Endothelial cell of umbilical vein (primary cell): Measurements from ENCODE around the gene SMARCAL1. TPM values are rescaled to one million over a fixed set of nuclear protein-coding genes. Genes with fewer than 3 reads are reported as not detected.
A peak's percentile ranks its signal among the peaks of the same experiment; 100 is the strongest.

Source experiments
- BruUV-seq: library from RNA; stranded (reverse); fragments of 400-500 nt; replicated peaks from 2 replicates; lab custom pipeline; 2021; lab: Mats Ljungman, UMichigan
- CTCF ChIA-PET: fragments of 300-600, 350-600 bp; sonication (Branson Sonifier 250); formaldehyde crosslinking; loops from one replicate; lab custom pipeline; 2021; ENCODE audit warnings: antibody characterized with exemption, inconsistent platforms; lab: Charles Lee
- POLR2A ChIA-PET: fragments of 300-600, 350-600 bp; sonication (Branson Sonifier 250); formaldehyde crosslinking; loops from one replicate; lab custom pipeline; 2021; ENCODE audit warnings: antibody characterized with exemption, inconsistent platforms; lab: Charles Lee
- DNase-seq: peaks from one replicate; pipeline ENCODE4 v3.0.0-alpha.2; 2011; ENCODE audit warnings: low read depth, low spot score
- FAIRE-seq: peaks from 2 replicates; lab custom pipeline; 2011; peaks lifted over from hg19 to GRCh38; lab: Jason Lieb, UNC
- H2AFZ ChIP-seq: 2 replicates; pipeline ENCODE4 v1.6.0; 2012; ENCODE audit warnings: low read depth, low read length, control low read depth, inconsistent platforms
- H3K27ac ChIP-seq: 2 replicates; pipeline ENCODE4 v1.5.1; 2011; ENCODE audit warnings: low read depth, mild to moderate bottlenecking, control low read depth, low read length, moderate library complexity; ENCODE audit not compliant: insufficient read depth
- H3K27me3 ChIP-seq, 2 experiments: 2 replicates each; pipeline versions ENCODE4 v1.6.0 to v1.6.1; 2011; ENCODE audit warnings: low read length in 2 of 2, mixed read lengths in 1 of 2; ENCODE audit not compliant: control insufficient read depth in 2 of 2, insufficient read depth in 2 of 2
- H3K36me3 ChIP-seq, 2 experiments: 2 replicates in 1 of 2; 3 replicates in 1 of 2; pipeline ENCODE4 v1.5.1; 2011; ENCODE audit warnings: low read length in 2 of 2, mild to moderate bottlenecking in 1 of 2, moderate library complexity in 1 of 2; ENCODE audit not compliant: control insufficient read depth in 2 of 2, insufficient read depth in 2 of 2; ENCODE audit errors: extremely low read depth in 1 of 2
- H3K4me1 ChIP-seq: 3 replicates; pipeline ENCODE4 v1.5.1; 2011; ENCODE audit warnings: mild to moderate bottlenecking, low read length; ENCODE audit not compliant: control insufficient read depth, insufficient read depth; ENCODE audit errors: extremely low read depth
- H3K4me2 ChIP-seq: 2 replicates; pipeline ENCODE4 v1.6.1; 2011; ENCODE audit warnings: low read length, control low read depth, mixed read lengths; ENCODE audit not compliant: insufficient read depth
- H3K4me3 ChIP-seq, 3 experiments: fragments of 200-600 bp in 1 of 3; sonication (generic), shearing (Covaris generic) in 1 of 3; replicated peaks in 1 of 3; 2 replicates each; pipeline ENCODE4 v1.5.1; 2011 to 2016; ENCODE audit warnings: control low read depth in 3 of 3, low read length in 3 of 3, mild to moderate bottlenecking in 2 of 3, inconsistent platforms in 1 of 3, low read depth in 1 of 3, moderate library complexity in 1 of 3; ENCODE audit not compliant: insufficient read depth in 1 of 3
- H3K79me2 ChIP-seq: 2 replicates; pipeline ENCODE4 v1.6.0; 2012; ENCODE audit warnings: low read length, inconsistent platforms; ENCODE audit not compliant: control insufficient read depth, insufficient read depth
- H3K9ac ChIP-seq: replicated peaks from 2 replicates; pipeline ENCODE3; 2011; ENCODE audit warnings: low read length, control low read depth; ENCODE audit not compliant: insufficient read depth; ENCODE audit errors: extremely low read depth
- H3K9me1 ChIP-seq: replicated peaks from 3 replicates; pipeline ENCODE4 v1.6.0; 2011; ENCODE audit warnings: mild to moderate bottlenecking, low read length; ENCODE audit not compliant: control insufficient read depth, insufficient read depth; ENCODE audit errors: extremely low read depth
- H3K9me3 ChIP-seq: replicated peaks from 2 replicates; pipeline ENCODE4 v1.5.1; 2012; ENCODE audit warnings: low read length, inconsistent platforms; ENCODE audit not compliant: control insufficient read depth, insufficient read depth
- H4K20me1 ChIP-seq: replicated peaks from 2 replicates; pipeline ENCODE3; 2011; ENCODE audit warnings: mild to moderate bottlenecking, low read length; ENCODE audit not compliant: control insufficient read depth, insufficient read depth; ENCODE audit errors: extremely low read depth
- EZH2 ChIP-seq: IDR thresholded peaks from 2 replicates; pipeline ENCODE4 v1.6.1; 2012; ENCODE audit warnings: borderline replicate concordance, low read depth, mild to moderate bottlenecking, moderate library complexity, low read length, inconsistent platforms; ENCODE audit not compliant: severe bottlenecking
- POLR2AphosphoS5 ChIP-seq: IDR thresholded peaks from 2 replicates; pipeline ENCODE4 v1.6.1; 2012; ENCODE audit warnings: low read depth, mild to moderate bottlenecking, control low read depth, low read length, moderate library complexity; ENCODE audit not compliant: insufficient read depth
- dilution Hi-C: fragments of 300-500 bp; cut with MboI; formaldehyde crosslinking; loops from one replicate; pipeline ENCODE4 v1.15.0; 2019; ENCODE audit warnings: low sequenced_read_pairs; ENCODE audit not compliant: extremely low pct_ligation_motif_present
- intact Hi-C: fragments of 100-400 bp; cut with micrococcal nuclease; formaldehyde crosslinking; loops from one replicate; pipeline ENCODE4 v1.10.0; 2022
- polyA plus RNA-seq, 4 experiments: library from polyadenylated mRNA; depleted of rRNA in 3 of 4; stranded (reverse) in 3 of 4; unstranded in 1 of 4; fragments of >200 nt; gene quantifications; 2 replicates each; pipeline versions ENCODE4 v1.2.1 to v1.2.3, GENCODE V29; 2011 to 2012; ENCODE audit warnings: missing spikeins in 1 of 4
- total RNA-seq: library from RNA; stranded (reverse); gene quantifications from 2 replicates; pipeline ENCODE4 v1.2.3, GENCODE V29; 2021
- TF ChIP-seq, protein P1 (sequence below): IDR thresholded peaks from 2 replicates; pipeline ENCODE4 v1.6.1; 2011; ENCODE audit not compliant: insufficient read depth, insufficient read length
- TF ChIP-seq, protein P2 (sequence below), 2 donors: IDR thresholded peaks; 1 replicate in 1 of 2; 2 replicates in 1 of 2; pipeline ENCODE4 v1.5.1; 2011; ENCODE audit warnings: low read length in 2 of 2, mild to moderate bottlenecking in 2 of 2, moderate library complexity in 2 of 2, control low read depth in 1 of 2, inconsistent platforms in 1 of 2, low read depth in 1 of 2; ENCODE audit not compliant: insufficient read depth in 1 of 2; ENCODE audit errors: extremely low read depth in 1 of 2

Gene SMARCAL1
- total and polyA plus RNA-seq, 2 donors (not counting 3 experiments of a cell fraction or from before 2014, with no cell fraction given), result 25.4 to 30.7 TPM

DNA sequence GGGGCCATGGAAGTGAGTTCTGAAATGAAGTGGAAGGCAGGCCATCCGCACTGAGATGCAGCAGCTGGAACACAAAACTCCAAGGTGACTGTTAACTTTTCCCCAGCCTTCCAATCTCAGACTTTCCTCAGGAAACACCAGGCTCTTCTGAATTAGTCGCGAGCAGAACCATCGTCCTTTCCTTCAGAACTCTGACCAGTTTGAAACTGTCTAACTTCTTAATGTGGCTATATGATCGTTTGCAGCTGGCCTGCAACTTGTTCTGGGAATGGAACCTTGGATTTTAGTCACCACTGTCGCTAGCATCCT lies 85.7 kb downstream of the SMARCAL1 start:
- intact Hi-C loops, result loop anchor here (1.0 to 10.0 kb wide), 7 partner anchors 37 to 386 kb away; partner anchors contain the start of gene SMARCAL1
- no TSS peak for BruUV-seq
- Histone ChIP-seq H3K9me1 (no peaks in the 10 kb centered on the region), H3K4me2 (peak overlapping the region; percentile 78), H3K4me1 (peaks cover 49% of the 10 kb centered on the region), H2AFZ (peak overlapping the region; percentile 74), H3K9ac (peak overlapping the region; percentile 52), H4K20me1 (no peaks in the 10 kb centered on the region), H3K27ac (peak overlapping the region; percentile 33), H3K36me3 (peaks cover 22 to 24% of the 10 kb centered on the region in 2 experiments), H3K27me3 (no peaks in the 10 kb centered on the region), H3K79me2 (peaks cover 44% of the 10 kb centered on the region), H3K9me3 (no peaks in the 10 kb centered on the region), H3K4me3 (peak overlapping the region; percentile 37 to 99 (median 85))
- DNase-seq (no peak), FAIRE-seq (no peak)
- TF ChIP-seq EZH2 (no peak), POLR2AphosphoS5 (no peak)
- TF ChIP-seq, protein P1, sequence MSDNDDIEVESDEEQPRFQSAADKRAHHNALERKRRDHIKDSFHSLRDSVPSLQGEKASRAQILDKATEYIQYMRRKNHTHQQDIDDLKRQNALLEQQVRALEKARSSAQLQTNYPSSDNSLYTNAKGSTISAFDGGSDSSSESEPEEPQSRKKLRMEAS, result no peak
- TF ChIP-seq, protein P2, sequence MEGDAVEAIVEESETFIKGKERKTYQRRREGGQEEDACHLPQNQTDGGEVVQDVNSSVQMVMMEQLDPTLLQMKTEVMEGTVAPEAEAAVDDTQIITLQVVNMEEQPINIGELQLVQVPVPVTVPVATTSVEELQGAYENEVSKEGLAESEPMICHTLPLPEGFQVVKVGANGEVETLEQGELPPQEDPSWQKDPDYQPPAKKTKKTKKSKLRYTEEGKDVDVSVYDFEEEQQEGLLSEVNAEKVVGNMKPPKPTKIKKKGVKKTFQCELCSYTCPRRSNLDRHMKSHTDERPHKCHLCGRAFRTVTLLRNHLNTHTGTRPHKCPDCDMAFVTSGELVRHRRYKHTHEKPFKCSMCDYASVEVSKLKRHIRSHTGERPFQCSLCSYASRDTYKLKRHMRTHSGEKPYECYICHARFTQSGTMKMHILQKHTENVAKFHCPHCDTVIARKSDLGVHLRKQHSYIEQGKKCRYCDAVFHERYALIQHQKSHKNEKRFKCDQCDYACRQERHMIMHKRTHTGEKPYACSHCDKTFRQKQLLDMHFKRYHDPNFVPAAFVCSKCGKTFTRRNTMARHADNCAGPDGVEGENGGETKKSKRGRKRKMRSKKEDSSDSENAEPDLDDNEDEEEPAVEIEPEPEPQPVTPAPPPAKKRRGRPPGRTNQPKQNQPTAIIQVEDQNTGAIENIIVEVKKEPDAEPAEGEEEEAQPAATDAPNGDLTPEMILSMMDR (IDR thresholded peaks at IDR 0.05; ENCODE audit: extremely low read depth in 1 of 2, insufficient read depth in 1 of 2, low read depth in 1 of 2, low read length in 2 of 2), result no peak
- dilution Hi-C loops, result no loop called here
- POLR2A ChIA-PET, result interaction anchor here (0.6 to 2.2 kb wide), 11 partner anchors 9 to 126 kb away, joined by 3 to 12 read pairs (median 4); partner anchors contain the start of genes MARCHF4 and SMARCAL1
- CTCF ChIA-PET, result interaction anchor here (1.0 to 1.7 kb wide), 3 partner anchors 20 to 170 kb away, joined by 3 to 9 read pairs (median 3); partner anchors contain the start of gene SMARCAL1
